ENCODE measurements around the gene RGMA. TPM values are rescaled to one million over a fixed set of nuclear protein-coding genes. Genes with fewer than 3 reads are reported as not detected.

RGMA gene
- total and polyA plus RNA-seq, 2 of the 8 experiments (the other 6 are each of a cell fraction or from before 2014, with no cell fraction given) = 19.9 to 39.8 TPM

DNA sequence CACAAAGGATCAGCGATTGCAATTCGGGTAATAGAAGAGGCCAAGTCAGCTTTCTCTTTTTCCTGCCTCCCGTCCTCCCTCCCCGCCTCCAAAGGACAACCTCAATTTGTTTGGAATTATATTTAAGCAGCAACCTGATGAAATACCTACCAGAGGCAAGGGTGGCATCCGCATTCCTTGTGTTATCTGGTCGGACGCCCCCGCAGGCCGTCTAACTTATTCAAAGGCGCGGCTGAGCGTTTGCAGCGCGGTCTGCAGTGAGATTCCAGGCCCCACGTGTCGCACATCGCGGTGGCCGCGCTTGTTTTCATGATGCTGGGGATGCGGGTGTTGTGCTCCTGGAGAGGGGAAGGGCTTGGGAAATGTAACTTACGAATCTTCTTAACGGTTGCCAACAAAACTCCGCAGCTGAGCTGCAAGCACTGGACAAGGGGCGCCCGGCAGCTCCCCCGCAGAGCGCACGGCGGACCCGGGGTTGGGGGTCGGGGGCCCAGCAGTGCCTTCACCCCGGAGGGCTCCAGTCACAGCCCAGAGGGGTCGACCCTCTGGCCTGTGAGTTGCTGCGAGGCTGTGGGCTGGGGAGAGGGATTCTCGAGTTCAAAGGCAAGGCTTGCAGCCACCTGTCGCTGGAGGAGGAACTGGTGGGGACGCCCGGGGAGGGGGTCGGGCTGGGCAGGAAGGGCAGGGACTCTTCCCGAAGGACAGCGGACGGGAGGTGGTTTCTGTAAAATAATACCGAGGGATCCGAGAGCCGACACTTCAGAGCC is 20.5 kb upstream of the RGMA start (continued):
- TF ChIP-seq BACH1 (IDR thresholded peaks at IDR 0.05; ENCODE audit: low read length) (no peak), HDAC2 (IDR thresholded peaks at IDR 0.05; ENCODE audit: borderline replicate concordance in 1 of 2, low read depth in 2 of 2, low read length in 2 of 2) (no peak), EGR1 (IDR thresholded peaks at IDR 0.05; ENCODE audit: borderline replicate concordance, low read depth, low read length) (peak; percentile 94), EZH2 (IDR thresholded peaks at IDR 0.05; ENCODE audit: low read depth, low read length, severe bottlenecking) (peak; percentile 19), SIX5 (IDR thresholded peaks at IDR 0.05; ENCODE audit: low read depth, low read length) (no peak), POU5F1 (IDR thresholded peaks at IDR 0.05; ENCODE audit: low read depth, low read length) (no peak)
- TF ChIP-seq, protein P1, sequence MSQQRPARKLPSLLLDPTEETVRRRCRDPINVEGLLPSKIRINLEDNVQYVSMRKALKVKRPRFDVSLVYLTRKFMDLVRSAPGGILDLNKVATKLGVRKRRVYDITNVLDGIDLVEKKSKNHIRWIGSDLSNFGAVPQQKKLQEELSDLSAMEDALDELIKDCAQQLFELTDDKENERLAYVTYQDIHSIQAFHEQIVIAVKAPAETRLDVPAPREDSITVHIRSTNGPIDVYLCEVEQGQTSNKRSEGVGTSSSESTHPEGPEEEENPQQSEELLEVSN (IDR thresholded peaks at IDR 0.05) = peak; percentile 91

Measured in H1 (cell line).